GM23338 (cell line): Measurements from ENCODE around the gene LYSET. TPM values are rescaled to one million over a fixed set of nuclear protein-coding genes. Genes with fewer than 3 reads are reported as not detected.

Experiments used
- ATAC-seq: fragments of 200-7000 bp; cut with Tn5 transposase; 3 replicates; pipeline ENCODE4 v1.9.1; 2020
- DNase-seq: peaks from one replicate; pipeline ENCODE4 v3.0.0-alpha.2; 2015; ENCODE audit warnings: low spot score
- H2AFZ ChIP-seq: fragments of 200-600 bp; sonication (generic); 2 replicates; pipeline ENCODE4 v1.8.0; 2016; ENCODE audit warnings: antibody characterized with exemption, mild to moderate bottlenecking, moderate library complexity
- H3F3A ChIP-seq: fragments of 200-600 bp; sonication (generic); replicated peaks from 2 replicates; pipeline ENCODE4 v1.8.0; 2017; ENCODE audit warnings: antibody characterized with exemption, mixed run types, low read depth
- H3K27ac ChIP-seq: fragments of 200-600 bp; sonication (generic); 2 replicates; pipeline ENCODE4 v1.6.1; 2016; ENCODE audit warnings: low read depth
- H3K27me3 ChIP-seq: fragments of 200-600 bp; sonication (generic); 2 replicates; pipeline ENCODE4 v1.8.0; 2016; ENCODE audit warnings: mild to moderate bottlenecking, mixed run types, moderate library complexity; ENCODE audit not compliant: insufficient read depth
- H3K36me3 ChIP-seq: fragments of 200-600 bp; sonication (generic); 2 replicates; pipeline ENCODE4 v1.8.0; 2016; ENCODE audit warnings: mild to moderate bottlenecking; ENCODE audit not compliant: insufficient read depth
- H3K4me1 ChIP-seq: fragments of 200-600 bp; sonication (generic); 2 replicates; pipeline ENCODE4 v1.8.0; 2016; ENCODE audit warnings: mild to moderate bottlenecking, moderate library complexity; ENCODE audit not compliant: insufficient read depth
- H3K4me2 ChIP-seq: fragments of 200-600 bp; sonication (generic); 2 replicates; pipeline ENCODE4 v1.7.1; 2017; ENCODE audit warnings: mixed run types
- H3K4me3 ChIP-seq: fragments of 200-600 bp; sonication (generic); 2 replicates; pipeline ENCODE4 v1.6.1; 2016; ENCODE audit warnings: mixed run types
- H3K79me2 ChIP-seq: fragments of 200-600 bp; sonication (generic); replicated peaks from 2 replicates; pipeline ENCODE4 v1.8.0; 2017; ENCODE audit warnings: mild to moderate bottlenecking; ENCODE audit not compliant: insufficient read depth
- H3K9me2 ChIP-seq: fragments of 200-600 bp; sonication (generic); 2 replicates; pipeline ENCODE4 v1.8.0; 2017; ENCODE audit not compliant: insufficient read depth
- H4K20me1 ChIP-seq: fragments of 200-600 bp; sonication (generic); replicated peaks from 2 replicates; pipeline ENCODE4 v1.8.0; 2017; ENCODE audit warnings: mild to moderate bottlenecking; ENCODE audit not compliant: insufficient read depth
- H3K27ac Mint-ChIP-seq: 2 replicates; pipeline ENCODE4 v1.8.0; 2020; ENCODE audit warnings: inconsistent platforms, mild to moderate bottlenecking, moderate library complexity, mixed read lengths
- H3K27me3 Mint-ChIP-seq: 3 replicates; pipeline ENCODE4 v1.8.0; 2022; ENCODE audit warnings: low read depth, mild to moderate bottlenecking, moderate library complexity, mixed read lengths, inconsistent platforms; ENCODE audit not compliant: insufficient read depth, poor library complexity
- H3K36me3 Mint-ChIP-seq: 3 replicates; pipeline ENCODE4 v1.8.0; 2021; ENCODE audit warnings: low read depth, mild to moderate bottlenecking, inconsistent platforms, moderate library complexity, mixed read lengths
- H3K4me1 Mint-ChIP-seq: 3 replicates; pipeline ENCODE4 v1.8.0; 2020; ENCODE audit warnings: mild to moderate bottlenecking, inconsistent platforms, mixed read lengths
- H3K4me3 Mint-ChIP-seq: 3 replicates; pipeline ENCODE4 v1.8.0; 2021; ENCODE audit warnings: moderate library complexity, mild to moderate bottlenecking, inconsistent platforms, mixed read lengths
- H3K9me3 Mint-ChIP-seq: 3 replicates; pipeline ENCODE4 v1.8.0; 2020; ENCODE audit warnings: moderate library complexity, mild to moderate bottlenecking, inconsistent platforms, mixed read lengths
- CREB1 ChIP-seq: fragments of 250-450 bp; sonication (Bioruptor Pico); IDR thresholded peaks from 2 replicates; pipeline ENCODE4 v1.5.0; 2020; ENCODE audit warnings: low read depth, mild to moderate bottlenecking, moderate library complexity
- CTCF ChIP-seq, 2 experiments: fragments of 200-600 bp in 1 of 2; sonication (generic) in 1 of 2; conservative IDR thresholded peaks; 2 replicates each; pipeline versions ENCODE4 v1.5.1 to v1.6.1; 2016 to 2017; ENCODE audit warnings: antibody characterized with exemption in 2 of 2, low read depth in 2 of 2, mild to moderate bottlenecking in 2 of 2, moderate library complexity in 1 of 2
- ETS1 ChIP-seq: IDR thresholded peaks from 2 replicates; pipeline ENCODE4 v1.6.1; 2016; ENCODE audit warnings: antibody characterized with exemption
- EZH2 ChIP-seq: fragments of 200-600 bp; sonication (generic); IDR thresholded peaks from one replicate; pipeline ENCODE4 v1.8.0; 2017; ENCODE audit warnings: antibody characterized with exemption, mild to moderate bottlenecking, low read depth; ENCODE audit not compliant: unreplicated experiment
- EZH2phosphoT487 ChIP-seq: fragments of 200-600 bp; sonication (generic); IDR thresholded peaks from one replicate; pipeline ENCODE4 v1.8.1; 2018; ENCODE audit warnings: antibody characterized with exemption; ENCODE audit not compliant: unreplicated experiment
- JUNB ChIP-seq: IDR thresholded peaks from one replicate; pipeline ENCODE4 v1.6.1; 2016; ENCODE audit warnings: antibody characterized with exemption; ENCODE audit not compliant: unreplicated experiment
- NANOG ChIP-seq: IDR thresholded peaks from 2 replicates; pipeline ENCODE4 v1.6.1; 2016; ENCODE audit warnings: antibody characterized with exemption, borderline replicate concordance
- POLR2AphosphoS5 ChIP-seq: IDR thresholded peaks from 2 replicates; pipeline ENCODE4 v1.6.1; 2016; ENCODE audit warnings: antibody characterized with exemption, low read depth
- REST ChIP-seq: IDR thresholded peaks from one replicate; pipeline ENCODE4 v1.6.1; 2018; ENCODE audit warnings: antibody characterized with exemption; ENCODE audit not compliant: unreplicated experiment
- STAT1 ChIP-seq: IDR thresholded peaks from one replicate; pipeline ENCODE4 v1.6.1; 2016; ENCODE audit warnings: antibody characterized with exemption; ENCODE audit not compliant: unreplicated experiment
- ZNF114 ChIP-seq: fragments of 250-450 bp; sonication (Bioruptor Pico); IDR thresholded peaks from 2 replicates; pipeline ENCODE4 v1.5.0; 2020; ENCODE audit warnings: mild to moderate bottlenecking, moderate library complexity
- ZNF331 ChIP-seq: fragments of 250-450 bp; sonication (Bioruptor Pico); IDR thresholded peaks from 2 replicates; pipeline ENCODE4 v1.5.0; 2020; ENCODE audit warnings: low read depth, mild to moderate bottlenecking, moderate library complexity
- ZNF462 ChIP-seq: fragments of 250-450 bp; sonication (Bioruptor Pico); IDR thresholded peaks from 2 replicates; pipeline ENCODE4 v1.5.0; 2020; ENCODE audit warnings: mild to moderate bottlenecking, moderate library complexity
- polyA plus RNA-seq: library from polyadenylated mRNA; unstranded; fragments of >200 nt; fragmentation: Nextera tagmentation; extraction: Ambion mirVana; gene quantifications from 2 replicates; pipeline ENCODE4 v1.2.1, GENCODE V29; 2016
- total RNA-seq: library from RNA; depleted of rRNA; stranded (reverse); fragments of >200 nt; shearing (Covaris generic); gene quantifications from 2 replicates; pipeline ENCODE4 v1.2.3, GENCODE V29; 2014

The LYSET gene
- total and polyA plus RNA-seq, 2 experiments from 2014 or later, result 14.2 to 34.0 TPM

- no peak overlapping the region for H3K4me2 ChIP-seq
- ATAC-seq, result no peak
- TF ChIP-seq CREB1 (no peak), ZNF114 (no peak), POLR2AphosphoS5 (no peak), JUNB (no peak), REST (no peak), NANOG (no peak), CTCF (conservative IDR thresholded peaks at IDR 0.05; ENCODE audit: low read depth in 2 of 2) (no peak), STAT1 (no peak), ZNF462 (CRISPR knock-in tag) (no peak), EZH2phosphoT487 (no peak), ZNF331 (CRISPR knock-in tag) (no peak), EZH2 (no peak), ETS1 (no peak)
- no peaks in the 10 kb centered on the region for H3F3A ChIP-seq
- no peaks in the 10 kb centered on the region for H4K20me1 ChIP-seq
- H3K4me1 ChIP-seq, result no peaks in the 10 kb centered on the region
- no peaks in the 10 kb centered on the region for H3K36me3 ChIP-seq
- Mint-ChIP-seq H3K36me3 (no peaks in the 10 kb centered on the region), H3K4me1 (no peaks in the 10 kb centered on the region), H3K27me3 (no peaks in the 10 kb centered on the region), H3K4me3 (no peak overlapping the region), H3K9me3 (no peaks in the 10 kb centered on the region), H3K27ac (no peak overlapping the region)
- H3K79me2 ChIP-seq, result no peaks in the 10 kb centered on the region
- no peak for DNase-seq
- no peak overlapping the region for H3K4me3 ChIP-seq
- no peaks in the 10 kb centered on the region for H3K9me2 ChIP-seq
- H3K27ac ChIP-seq, result no peak overlapping the region
- no peaks in the 10 kb centered on the region for H3K27me3 ChIP-seq
- H2AFZ ChIP-seq, result no peak overlapping the region
Measured at GRCh38 chr14:93199031-93199430, 13.9 kb downstream of the LYSET start.
